22Rv1 (cell line): ENCODE data around the gene FARS2.

Experiments used
- ZFX ChIP-seq: fragments of 450-650 bp; IDR thresholded peaks from 2 replicates; pipeline ENCODE4 v1.6.1; 2017; ENCODE audit warnings: antibody characterized with exemption, borderline replicate concordance
- TF ChIP-seq, protein P1 (sequence below): fragments of 450-650 bp; IDR thresholded peaks from 2 replicates; pipeline ENCODE4 v1.5.1; 2017; ENCODE audit warnings: mild to moderate bottlenecking

DNA sequence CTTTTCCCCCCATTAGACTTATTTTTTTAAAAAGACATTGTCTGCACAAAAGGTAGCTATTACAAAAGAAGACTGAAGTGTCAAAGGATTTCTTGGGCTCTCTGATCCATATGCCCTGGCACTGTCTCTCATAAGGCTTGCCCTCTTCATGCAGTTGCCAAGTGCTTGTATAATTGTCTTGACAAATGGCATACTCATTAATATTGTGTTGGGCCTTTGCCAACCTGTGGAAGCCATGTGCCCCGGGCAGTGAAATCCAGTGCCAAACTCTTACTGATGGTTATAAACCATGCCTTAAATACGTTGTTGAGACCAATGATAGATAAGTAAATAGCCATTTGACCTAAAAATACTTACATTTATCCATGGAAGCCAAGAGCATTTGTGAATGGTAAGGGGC is 98.1 kb downstream of the FARS2 start:
- TF ChIP-seq, protein P1, sequence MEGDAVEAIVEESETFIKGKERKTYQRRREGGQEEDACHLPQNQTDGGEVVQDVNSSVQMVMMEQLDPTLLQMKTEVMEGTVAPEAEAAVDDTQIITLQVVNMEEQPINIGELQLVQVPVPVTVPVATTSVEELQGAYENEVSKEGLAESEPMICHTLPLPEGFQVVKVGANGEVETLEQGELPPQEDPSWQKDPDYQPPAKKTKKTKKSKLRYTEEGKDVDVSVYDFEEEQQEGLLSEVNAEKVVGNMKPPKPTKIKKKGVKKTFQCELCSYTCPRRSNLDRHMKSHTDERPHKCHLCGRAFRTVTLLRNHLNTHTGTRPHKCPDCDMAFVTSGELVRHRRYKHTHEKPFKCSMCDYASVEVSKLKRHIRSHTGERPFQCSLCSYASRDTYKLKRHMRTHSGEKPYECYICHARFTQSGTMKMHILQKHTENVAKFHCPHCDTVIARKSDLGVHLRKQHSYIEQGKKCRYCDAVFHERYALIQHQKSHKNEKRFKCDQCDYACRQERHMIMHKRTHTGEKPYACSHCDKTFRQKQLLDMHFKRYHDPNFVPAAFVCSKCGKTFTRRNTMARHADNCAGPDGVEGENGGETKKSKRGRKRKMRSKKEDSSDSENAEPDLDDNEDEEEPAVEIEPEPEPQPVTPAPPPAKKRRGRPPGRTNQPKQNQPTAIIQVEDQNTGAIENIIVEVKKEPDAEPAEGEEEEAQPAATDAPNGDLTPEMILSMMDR = no peak
- TF ChIP-seq ZFX = no peak
